ENCODE data around the gene CYP26A1. TPM values are rescaled to one million over a fixed set of nuclear protein-coding genes. Genes with fewer than 3 reads are reported as not detected.
"Not testable (repeated sequence)": the region's sequence is repeated elsewhere in the genome, so short reads cannot be mapped to it uniquely, and the experiment has no call there.

Gene CYP26A1
- total RNA-seq, 1 donor from 2014 or later, result not detected

- no peak for DNase-seq (ENCODE audit: missing footprints)
- intact Hi-C loops (cut with DNase I), result no loop called here
- ATAC-seq, result no peak
Measured at GRCh38 chr10:93097386-93097785, 23.7 kb downstream of the CYP26A1 start.

- ATAC-seq (no peak), DNase-seq (ENCODE audit: missing footprints) (no peak)
- intact Hi-C loops (cut with DNase I), result no loop called here
Measured at GRCh38 chr10:93098816-93099215, 25.1 kb downstream of the CYP26A1 start.

GRCh38 chr10:93099670-93100069, 26.0 kb downstream of the CYP26A1 start:
- DNase-seq (ENCODE audit: missing footprints), result no peak
- no peak for ATAC-seq
- intact Hi-C loops (cut with DNase I), result no loop called here

GRCh38 chr10:93101148-93101547, 27.5 kb downstream of the CYP26A1 start:
- DNase-seq (ENCODE audit: missing footprints); ATAC-seq; intact Hi-C loops (cut with DNase I): not testable (repeated sequence)

GRCh38 chr10:93103953-93104352, 30.3 kb downstream of the CYP26A1 start:
- no peak for DNase-seq (ENCODE audit: missing footprints)
- intact Hi-C loops (cut with DNase I), result no loop called here
- ATAC-seq, result no peak

- intact Hi-C loops (cut with DNase I), result no loop called here
- DNase-seq (ENCODE audit: missing footprints) (no peak), ATAC-seq (no peak)
Measured at GRCh38 chr10:93106631-93107072, 33.0 kb downstream of the CYP26A1 start.

GRCh38 chr10:93110472-93111146, 36.9 kb downstream of the CYP26A1 start:
- ATAC-seq (no peak), DNase-seq (ENCODE audit: missing footprints) (no peak)
- intact Hi-C loops (cut with DNase I), result no loop called here

- no peak for ATAC-seq
- intact Hi-C loops (cut with DNase I), result no loop called here
- no peak for DNase-seq (ENCODE audit: missing footprints)
Measured at GRCh38 chr10:93113042-93113441, 39.3 kb downstream of the CYP26A1 start.

- intact Hi-C loops (cut with DNase I), result loop anchor here (2.0 kb wide), 1 partner anchor 173 kb away; no protein-coding TSS in a partner anchor
- ATAC-seq (no peak), DNase-seq (ENCODE audit: missing footprints) (peak; percentile 62)
Measured at GRCh38 chr10:93115661-93116383, 42.1 kb downstream of the CYP26A1 start.

- intact Hi-C loops (cut with DNase I), result no loop called here
- no peak for ATAC-seq
- DNase-seq (ENCODE audit: missing footprints), result no peak
Measured at GRCh38 chr10:93121311-93121710, 47.6 kb downstream of the CYP26A1 start.

GRCh38 chr10:93123766-93124165, 50.1 kb downstream of the CYP26A1 start:
- DNase-seq (ENCODE audit: missing footprints) (no peak), ATAC-seq (no peak)
- intact Hi-C loops (cut with DNase I), result no loop called here

GRCh38 chr10:93124580-93125318, 51.1 kb downstream of the CYP26A1 start:
- intact Hi-C loops (cut with DNase I), result no loop called here
- ATAC-seq, result no peak
- no peak for DNase-seq (ENCODE audit: missing footprints)

- ATAC-seq, result no peak
Measured at GRCh38 chr10:93125966-93126365, 52.3 kb downstream of the CYP26A1 start.

GRCh38 chr10:93126483-93127052, 52.9 kb downstream of the CYP26A1 start:
- intact Hi-C loops (cut with DNase I), result no loop called here
- ATAC-seq (no peak), DNase-seq (ENCODE audit: missing footprints) (no peak)

More at GRCh38 chr10:93125966-93126365, 52.3 kb downstream of the CYP26A1 start:
- intact Hi-C loops (cut with DNase I), result no loop called here
- no peak for DNase-seq (ENCODE audit: missing footprints)

Other genes starting within 250 kb of the CYP26A1 start
- gene EXOC6, start 225.4 kb upstream of the CYP26A1 start, total RNA-seq, result 10.1 TPM
- gene CYP26C1, start 13.1 kb upstream of the CYP26A1 start, total RNA-seq, result 0.05 TPM